HG02678 (cell line): ENCODE data around the gene DPF1.
A peak's percentile ranks its signal among the peaks of the same experiment; 100 is the strongest.
"Not testable (repeated sequence)": the region's sequence is repeated elsewhere in the genome, so short reads cannot be mapped to it uniquely, and the experiment has no call there.

Source experiments
- ATAC-seq: cut with Tn5 transposase; IDR thresholded peaks from one replicate; pipeline ENCODE4 v1.9.1; 2021; ENCODE audit warnings: mild to moderate bottlenecking, moderate library complexity; ENCODE audit not compliant: unreplicated experiment

Gene DPF1

DNA sequence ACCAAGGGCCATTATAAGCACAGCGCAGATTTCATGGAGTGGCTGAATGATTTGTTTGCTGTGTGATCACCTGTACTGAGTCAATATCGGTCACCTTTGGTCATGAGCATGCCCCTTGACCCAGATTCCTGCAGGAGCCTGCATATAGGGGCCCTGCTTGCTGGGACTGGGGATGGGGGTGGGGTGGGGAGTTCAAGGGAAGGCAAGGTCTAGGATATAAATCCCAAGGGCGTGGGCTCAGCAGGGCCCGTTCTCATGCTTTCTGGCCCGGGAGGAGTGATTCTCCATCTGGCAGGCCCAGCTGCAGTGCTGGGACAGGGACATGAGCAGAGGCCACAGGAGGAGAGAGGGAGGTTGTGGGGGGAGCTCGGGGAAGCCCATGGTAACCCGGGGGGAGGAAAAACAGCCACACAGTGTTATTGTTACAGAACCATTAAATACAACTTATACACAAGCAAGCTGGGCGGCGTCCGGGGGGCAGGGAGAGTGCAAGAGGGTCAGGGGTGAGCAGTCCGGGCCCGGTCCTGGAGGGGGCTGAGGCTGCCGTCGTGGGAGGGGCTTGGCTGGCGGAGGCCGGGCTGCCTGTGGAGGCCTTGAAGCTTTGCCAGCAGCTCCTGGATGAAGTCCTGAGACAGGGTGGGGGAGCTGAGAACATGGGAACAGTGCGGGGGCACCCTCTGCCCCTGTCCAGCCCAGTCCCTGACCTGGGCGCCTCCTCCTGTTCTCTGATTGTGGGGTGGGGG is 27.0 kb upstream of the DPF1 start:
- ATAC-seq, result no peak

DNA sequence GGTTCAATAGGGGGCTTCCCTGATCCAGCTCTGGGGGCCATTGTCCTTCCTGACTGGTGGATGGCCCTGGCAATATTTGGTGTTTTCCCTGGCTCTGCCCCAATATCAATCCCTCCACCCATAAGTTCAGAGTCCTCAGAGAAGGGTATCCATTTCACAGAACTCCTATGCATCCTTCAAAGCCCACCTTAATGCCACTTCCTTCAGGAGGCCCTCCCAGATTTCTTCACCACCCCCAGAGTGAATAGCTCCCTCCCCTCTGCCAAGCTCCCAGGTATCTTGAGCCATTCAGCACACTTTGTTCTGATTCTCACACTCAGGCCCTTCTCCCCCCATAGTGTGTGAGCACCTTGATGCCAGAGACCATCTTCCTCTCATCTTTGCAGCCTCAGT is 26.4 kb upstream of the DPF1 start:
- ATAC-seq, result no peak

DNA sequence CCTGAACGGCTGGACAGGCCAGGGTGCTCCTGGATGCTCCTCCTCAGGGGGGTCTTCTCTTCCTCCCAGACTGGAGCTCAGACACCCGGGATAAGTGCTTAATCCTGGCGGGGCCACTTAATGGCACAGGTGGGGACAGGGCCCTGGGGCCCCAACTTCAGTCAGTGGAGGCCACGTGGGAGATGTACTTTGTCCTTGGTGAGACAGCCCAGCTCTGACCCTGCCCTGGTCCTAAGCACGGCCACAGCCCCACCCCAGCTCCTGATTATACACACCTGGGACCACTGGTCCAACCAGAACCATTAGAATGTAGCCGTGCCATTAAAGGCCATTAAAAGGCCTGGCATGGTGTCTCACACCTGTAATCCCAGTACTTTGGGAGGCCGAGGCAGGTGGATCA is 24.4 kb upstream of the DPF1 start:
- ATAC-seq, result no peak

DNA sequence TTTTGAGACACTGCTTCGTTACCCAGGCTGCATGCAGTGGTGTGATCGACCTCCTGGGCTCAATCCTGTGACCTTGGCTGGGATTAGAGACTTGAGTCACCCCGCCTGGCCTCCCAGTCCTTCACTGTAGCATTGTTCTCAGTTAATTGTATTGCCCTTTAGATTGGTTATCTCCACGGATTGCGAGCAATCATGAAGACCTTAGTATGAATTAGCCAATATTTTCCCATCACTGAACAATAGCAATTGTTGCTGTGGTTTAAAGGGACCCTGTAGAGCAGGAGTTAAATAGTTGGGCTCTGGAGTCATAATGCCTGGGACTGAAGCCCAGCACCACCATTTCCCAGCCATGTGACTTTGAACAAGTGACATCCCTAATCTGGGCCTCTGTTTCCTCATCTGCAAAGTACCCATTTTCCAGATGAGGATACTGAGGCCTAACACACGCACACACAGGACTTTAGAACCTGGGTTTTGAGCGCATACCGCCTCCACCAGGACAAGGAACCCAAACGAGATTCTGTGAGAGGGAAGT is 23.8 kb upstream of the DPF1 start:
- ATAC-seq, result no peak

DNA sequence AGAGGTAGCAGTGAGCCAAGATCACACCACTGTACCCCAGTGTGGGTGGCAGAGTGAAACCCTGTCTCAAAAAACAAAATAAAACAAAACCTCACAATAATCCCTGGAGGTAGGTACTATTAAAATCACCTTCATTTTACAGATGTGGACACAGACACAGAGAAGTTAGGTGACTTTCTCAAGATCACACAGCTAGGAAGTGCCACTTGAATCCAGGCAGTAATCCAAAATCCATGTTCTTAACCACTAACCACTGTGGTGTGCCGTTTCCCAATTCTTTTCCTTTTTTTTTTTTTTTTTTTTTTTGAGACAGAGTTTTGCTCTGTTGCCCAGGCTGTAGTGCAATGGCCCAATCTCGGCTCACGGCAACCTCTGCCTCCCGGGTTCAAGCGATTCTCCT is 23.1 kb upstream of the DPF1 start:
- no peak for ATAC-seq

DNA sequence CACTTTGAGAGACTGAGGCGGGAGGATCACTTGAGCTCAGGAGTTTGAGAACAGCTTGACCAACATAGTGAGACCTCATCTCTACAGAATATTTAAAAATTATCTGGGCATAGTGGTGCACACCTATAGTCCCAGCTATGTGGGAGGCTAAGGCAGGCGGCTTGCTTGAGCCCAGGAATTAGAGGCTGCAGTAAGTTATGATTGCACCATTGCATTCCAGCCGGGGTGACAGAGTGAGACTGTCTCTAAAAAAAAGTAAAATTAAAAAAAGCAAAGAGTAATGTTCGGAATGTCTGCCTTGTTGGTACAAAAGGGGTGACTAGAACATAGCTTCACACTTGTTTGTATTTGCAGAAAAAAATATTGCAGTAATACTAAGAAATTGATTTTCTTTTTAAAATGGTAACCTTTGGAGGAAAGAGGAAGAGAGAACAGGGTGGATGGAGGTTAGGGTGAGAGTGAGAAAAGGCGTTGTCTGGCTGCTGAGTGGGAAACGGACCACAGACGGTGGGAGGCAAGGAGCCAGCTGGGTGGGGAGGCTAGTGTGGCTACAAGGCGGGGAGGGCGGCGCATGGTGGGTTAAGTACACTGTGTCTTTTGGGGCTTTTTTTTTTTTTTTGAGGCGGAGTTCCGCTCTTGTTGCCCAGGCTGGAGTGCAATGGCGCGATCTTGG is 21.9 kb upstream of the DPF1 start:
- no peak for ATAC-seq

DNA sequence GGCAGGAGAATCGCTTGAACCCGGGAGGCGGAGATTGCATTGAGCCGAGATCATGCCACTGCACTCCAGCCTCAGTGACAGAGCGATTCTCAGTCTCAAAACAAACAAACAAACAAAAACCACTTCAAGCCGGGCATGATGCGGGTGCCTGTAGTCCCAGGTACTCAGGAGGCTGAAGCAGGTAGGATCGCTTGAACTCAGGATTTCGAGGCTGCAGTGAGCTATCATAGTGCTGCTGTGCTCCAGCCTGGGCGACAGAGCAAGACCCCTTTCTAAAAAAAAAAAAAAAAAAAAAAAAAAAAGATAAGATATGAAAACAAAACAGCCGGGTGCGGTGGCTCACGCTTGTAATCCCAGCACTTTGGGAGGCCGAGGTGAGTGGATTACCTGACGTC is 19.3 kb upstream of the DPF1 start:
- no peak for ATAC-seq

DNA sequence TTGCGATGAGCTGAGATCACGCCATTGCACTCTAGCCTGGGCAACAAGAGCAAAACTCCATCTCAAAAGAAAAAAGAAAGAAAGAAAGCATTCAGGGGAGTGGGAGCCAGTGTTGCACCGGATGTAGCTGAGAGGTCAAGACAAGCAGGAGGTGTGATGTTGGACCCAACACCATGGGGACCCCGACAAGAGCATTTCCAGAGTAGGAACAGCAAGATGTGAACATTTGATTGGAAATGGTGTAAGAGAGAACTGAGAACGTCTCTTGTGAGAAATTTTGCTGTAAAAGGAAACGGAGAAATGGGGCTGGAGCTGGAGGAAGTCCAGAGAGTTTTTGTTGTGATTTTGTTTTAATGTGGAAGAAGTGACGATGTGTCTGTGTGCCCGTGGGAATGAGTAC is 15.8 kb upstream of the DPF1 start:
- no peak for ATAC-seq

DNA sequence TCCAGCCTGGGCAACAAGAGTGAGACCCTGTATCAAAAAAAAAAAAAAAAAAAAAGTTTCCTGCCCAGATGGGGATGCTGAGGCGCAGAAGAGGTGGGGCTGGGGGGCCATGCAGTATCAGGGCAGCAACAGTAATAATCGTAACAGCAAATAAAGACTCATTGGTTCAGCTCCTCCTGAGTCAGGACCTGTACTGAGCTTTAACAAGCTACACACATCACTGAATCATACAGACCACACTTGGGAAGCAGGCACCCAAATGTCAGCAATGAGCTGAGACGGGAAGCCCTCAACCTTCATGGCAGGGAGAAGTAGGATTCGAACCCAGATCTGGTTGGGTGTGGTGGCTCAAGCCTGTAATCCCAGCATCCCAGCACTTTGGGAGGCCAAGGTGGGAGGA is 10.6 kb upstream of the DPF1 start:
- no peak for ATAC-seq

DNA sequence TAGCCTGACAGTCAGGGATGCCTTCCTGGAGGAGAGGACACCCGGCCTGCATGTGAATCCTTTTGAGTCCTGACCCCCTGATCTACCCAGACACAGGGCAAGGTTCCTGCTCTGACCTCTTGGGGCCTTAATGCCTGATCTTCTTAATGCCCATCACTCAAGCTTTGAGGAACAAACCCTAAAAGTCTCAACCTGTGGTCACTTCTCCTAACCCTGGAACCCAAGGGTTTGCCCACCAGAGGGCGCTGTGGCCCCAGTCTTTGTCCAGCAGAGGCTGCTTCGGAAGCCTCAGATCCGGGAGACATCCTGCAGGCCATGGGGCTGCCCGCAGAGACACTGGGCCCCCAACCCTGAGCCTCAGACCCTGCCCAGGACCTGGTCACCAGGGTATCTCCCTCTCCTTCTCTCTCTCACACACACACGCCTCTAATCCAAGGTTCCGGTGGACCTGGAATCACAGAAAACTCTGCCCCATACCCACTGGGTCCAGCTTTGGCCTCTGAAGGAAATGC is 9.8 kb upstream of the DPF1 start:
- ATAC-seq, result no peak

DNA sequence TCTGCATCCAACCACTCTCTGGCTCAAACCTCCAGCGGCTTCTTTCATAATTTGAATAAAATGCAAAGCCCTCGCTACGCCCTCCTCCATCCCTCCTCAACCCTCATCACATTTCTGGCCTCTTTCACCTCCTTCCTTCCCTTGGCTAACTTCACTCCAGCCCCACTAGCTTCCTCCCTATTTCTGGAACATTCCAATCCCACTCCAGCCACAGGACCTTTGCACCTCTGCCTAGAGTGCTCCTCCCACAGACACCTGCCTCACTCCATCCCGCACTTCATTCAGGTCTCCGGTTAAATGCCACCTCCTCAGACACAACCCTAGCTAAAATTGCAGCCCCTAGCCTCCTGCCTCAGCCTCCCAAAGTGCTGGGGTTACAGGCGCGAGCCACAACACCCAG is 7.9 kb upstream of the DPF1 start:
- ATAC-seq, result no peak

DNA sequence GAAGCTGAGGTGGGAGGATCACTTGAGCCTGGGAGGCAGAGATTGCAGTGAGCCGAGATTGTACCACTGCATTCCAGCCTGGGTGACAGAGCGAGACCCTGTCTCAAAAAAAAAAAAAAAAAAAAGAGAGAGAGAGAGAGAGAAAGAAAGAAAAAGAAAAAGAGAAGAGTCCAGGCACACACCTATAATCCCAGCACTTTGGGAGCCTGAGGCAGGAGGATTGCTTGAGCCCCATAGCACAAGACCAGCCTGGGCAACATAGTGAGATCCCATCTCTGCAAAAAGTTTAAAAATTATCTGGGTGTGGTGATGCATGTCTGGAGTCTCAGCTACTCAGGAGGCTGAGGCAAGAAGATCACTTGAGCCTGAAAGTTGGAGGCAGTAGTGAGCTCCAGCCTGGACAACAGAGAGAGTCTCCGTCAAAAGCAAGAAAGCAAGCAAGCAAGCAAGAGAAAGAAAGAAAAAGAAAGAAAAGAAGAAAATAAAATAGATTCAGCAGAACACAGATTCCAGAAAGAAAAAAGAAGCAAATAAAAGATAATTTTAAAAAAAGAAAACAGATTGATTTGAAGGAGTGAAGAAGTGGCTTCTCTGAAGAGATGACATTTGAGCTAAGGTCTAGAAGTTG is 6.6 kb upstream of the DPF1 start:
- ATAC-seq, result not testable (repeated sequence)

DNA sequence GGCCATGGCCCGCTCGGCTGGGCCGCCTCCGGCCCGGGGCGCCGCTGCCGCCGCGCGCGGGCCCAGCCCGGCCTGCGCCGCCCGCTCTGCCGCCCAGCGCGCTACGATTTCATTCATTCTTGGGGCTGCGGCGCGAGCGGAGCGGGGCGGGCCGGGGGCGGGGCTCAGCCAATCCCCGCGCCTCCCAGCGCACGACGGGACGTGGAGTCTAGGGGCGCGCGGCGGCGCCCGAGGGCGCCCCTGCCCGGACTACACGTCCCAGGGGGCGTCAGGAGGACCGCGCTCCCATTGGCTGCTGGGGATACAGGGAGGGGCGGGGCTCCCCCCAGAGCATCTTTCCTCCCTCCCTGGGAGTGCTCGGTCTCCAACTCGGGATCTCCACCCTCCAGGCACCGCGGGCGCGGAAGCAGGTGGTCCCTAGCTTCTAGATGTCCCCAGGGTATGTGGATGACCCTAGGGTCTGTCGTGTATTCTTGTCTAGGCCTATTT is 5.6 kb upstream of the DPF1 start:
- peak; percentile 74 for ATAC-seq

DNA sequence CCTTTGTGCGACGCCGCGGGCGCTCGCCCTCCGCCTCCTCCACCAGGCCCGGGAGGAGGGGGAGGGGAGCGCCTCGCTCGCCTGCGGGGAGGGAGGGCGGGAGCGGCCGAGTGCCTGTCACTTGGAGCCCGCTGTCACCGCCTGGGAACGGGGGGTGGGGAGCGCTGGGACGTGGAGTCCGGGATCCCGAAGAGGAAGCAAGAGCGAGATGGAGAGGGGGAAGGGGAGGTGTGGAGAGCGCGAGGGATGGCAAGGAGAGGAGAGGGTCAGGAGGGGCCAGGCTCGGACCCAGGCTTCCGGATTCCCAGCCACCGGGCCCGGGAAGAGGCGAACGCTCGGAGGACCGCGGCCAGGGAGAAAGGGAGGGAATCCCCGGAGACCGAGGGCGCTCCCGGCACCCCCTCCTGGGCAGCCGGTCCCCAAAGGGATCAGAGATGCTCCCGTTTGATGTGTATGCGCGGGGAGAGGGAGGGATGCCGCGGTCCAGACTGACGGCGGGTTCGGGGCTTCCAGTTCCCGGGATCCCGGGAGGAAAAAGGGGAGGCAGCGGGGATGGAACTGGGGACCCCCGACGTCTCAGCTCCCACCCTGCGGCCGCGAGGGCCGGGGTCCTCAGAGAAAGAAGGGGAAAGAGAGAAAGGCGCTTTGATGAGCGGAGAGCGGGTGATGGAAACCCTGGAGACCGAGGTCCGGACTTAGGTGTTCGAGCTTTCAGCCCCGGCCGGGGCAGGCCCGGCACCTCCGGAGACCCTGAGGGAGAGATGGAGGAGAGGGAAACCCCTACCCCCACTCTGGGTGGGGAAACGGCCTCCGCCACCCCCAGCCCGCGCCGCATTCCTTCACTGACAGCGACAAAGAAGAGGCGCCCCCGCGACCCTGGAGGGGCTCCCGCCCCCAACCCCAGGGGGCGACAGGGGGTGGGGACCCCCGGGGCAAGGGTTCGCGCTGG is 4.7 kb upstream of the DPF1 start:
- no peak for ATAC-seq

DNA sequence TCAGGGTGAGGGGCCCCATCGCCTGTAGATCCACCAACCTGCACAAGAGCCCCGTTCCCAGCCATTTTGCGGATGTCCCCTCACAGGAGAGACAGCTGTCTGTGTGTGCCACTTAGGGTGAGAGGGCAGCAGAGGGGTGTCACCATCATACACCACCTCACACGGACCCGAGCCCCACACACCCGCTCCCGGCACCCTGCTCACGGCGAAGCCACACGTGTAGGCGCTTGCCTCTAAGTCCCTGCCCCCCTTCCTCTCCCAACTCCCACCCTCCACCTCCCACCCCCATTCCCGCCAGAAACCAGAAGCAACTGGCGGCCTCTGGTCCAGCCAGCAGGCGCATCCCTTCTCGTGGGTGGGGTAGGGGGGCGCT is 4.0 kb upstream of the DPF1 start:
- no peak for ATAC-seq

DNA sequence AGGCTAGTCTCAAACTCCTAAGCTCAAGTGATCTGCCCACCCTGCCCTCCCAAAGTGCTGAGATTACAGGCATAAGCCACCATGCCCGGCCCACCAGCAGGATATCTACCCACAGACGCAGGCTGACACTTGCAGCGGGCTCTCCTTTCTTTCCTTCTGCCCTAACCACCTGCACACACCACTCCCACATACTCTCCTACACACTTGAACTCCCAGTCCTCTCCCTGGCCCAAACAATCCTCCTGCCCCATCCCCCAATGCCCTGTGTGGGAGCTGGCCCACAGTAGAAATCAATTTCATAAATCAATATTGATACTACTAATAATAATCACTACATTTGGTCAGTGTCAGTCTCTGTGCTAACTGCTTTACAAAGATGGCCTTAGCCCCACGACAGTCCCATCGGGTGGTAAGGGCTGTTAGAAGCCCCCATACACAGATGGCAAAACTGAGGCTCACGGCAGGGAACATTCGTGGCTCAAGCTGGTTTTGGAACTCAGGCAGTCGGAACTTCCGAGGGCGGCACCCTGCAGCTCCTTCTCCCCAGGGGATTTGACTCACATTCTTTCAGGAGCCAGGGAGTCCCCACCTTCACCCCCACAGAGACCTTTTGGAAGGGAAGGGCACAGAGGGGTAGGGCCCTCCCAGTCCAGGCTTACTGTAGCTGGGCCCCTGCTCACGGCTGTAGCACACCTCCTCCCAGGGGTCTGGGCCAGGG is 3.4 kb upstream of the DPF1 start:
- ATAC-seq, result no peak

DNA sequence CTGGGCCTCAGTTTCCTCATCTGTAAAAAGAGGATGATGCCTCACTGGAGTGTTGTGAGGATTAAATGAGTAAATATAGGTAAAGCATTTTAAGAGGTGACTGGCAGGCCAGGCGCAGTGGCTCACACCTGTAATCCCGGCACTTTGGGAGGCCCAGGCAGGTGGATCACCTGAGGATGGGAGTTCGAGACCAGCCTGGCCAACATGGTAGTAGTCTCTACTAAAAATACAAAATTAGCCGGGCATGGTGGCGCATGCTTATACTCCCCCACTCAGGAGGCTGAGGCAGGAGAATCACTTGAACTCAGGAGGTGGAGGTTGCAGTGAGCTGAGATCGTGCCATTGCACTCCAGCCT is 819 bp upstream of the DPF1 start:
- ATAC-seq, result not testable (repeated sequence)

DNA sequence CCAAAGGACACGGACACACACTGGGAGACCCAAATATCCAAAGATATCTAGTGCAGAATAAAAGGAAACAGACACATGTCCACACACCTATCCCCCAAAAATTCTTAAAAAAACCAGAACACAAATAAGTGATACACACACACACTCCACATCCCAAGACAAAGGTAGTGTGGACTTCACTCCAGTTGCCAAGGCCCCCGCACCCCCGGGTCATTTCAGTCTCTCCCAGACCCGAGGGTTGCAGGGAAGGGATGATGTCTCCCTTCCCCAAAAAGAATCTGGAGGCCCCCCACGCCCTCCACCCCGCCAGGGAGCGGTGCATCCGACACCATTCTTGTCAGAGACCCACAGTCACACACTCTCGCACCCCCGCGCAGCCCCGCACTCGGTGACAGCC is 407 bp downstream of the DPF1 start:
- no peak for ATAC-seq

DNA sequence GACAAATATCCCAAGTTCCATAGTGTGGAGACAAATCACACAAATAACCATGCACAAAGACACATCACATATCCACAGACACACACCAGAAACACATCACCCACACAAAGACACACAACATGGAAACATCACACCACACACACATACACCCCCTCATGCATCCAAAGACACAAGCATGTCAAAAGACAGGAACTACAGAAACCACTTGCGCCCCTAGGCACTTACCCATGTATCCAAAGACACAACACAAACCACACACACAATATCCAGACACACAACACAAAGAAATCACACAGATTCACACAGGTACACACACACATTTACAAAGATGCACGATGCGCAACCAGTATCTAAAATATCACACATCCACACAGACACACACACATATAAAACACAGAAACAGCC is 901 bp downstream of the DPF1 start:
- ATAC-seq, result no peak
